H1 (cell line): ENCODE results near the gene DBF4B. TPM values are rescaled to one million over a fixed set of nuclear protein-coding genes. Genes with fewer than 3 reads are reported as not detected.

Source experiments
- ASH2L ChIP-seq: fragments of 200-600, 300-600 bp; sonication (generic); IDR thresholded peaks from one replicate; pipeline ENCODE4 v1.7.1; 2017; ENCODE audit warnings: low read length
- BACH1 ChIP-seq: IDR thresholded peaks from 2 replicates; pipeline ENCODE4 v1.6.1; 2012; ENCODE audit warnings: low read length, improper control_type of control experiment
- BCL11A ChIP-seq, 2 experiments: IDR thresholded peaks; one replicate each; pipeline ENCODE4 v1.6.1; 2011; ENCODE audit warnings: low read depth in 2 of 2, low read length in 2 of 2, mild to moderate bottlenecking in 2 of 2
- BRCA1 ChIP-seq: IDR thresholded peaks from 2 replicates; pipeline ENCODE4 v1.6.1; 2012; ENCODE audit warnings: low read depth, low read length, improper control_type of control experiment
- CBX8 ChIP-seq: fragments of 300-800, 300-1000 bp; sonication (generic); IDR thresholded peaks from 2 replicates; pipeline ENCODE4 v1.7.1; 2016; ENCODE audit warnings: low read depth, low read length, borderline replicate concordance
- CHD7 ChIP-seq: fragments of 300-600 bp; sonication (generic); IDR thresholded peaks from 2 replicates; pipeline ENCODE4 v1.7.1; 2012; ENCODE audit warnings: low read length, moderate library complexity, mild to moderate bottlenecking, inconsistent platforms; ENCODE audit not compliant: insufficient replicate concordance
- GTF2F1 ChIP-seq: IDR thresholded peaks from 2 replicates; pipeline ENCODE4 v1.6.1; 2012; ENCODE audit warnings: low read depth, low read length, improper control_type of control experiment, borderline replicate concordance
- HDAC6 ChIP-seq: IDR thresholded peaks from one replicate; pipeline ENCODE4 v1.7.1; 2012; ENCODE audit warnings: low read depth, mild to moderate bottlenecking, inconsistent platforms, low read length, moderate library complexity
- KDM1A ChIP-seq: fragments of 200-600, 300-600 bp; sonication (generic); IDR thresholded peaks from 2 replicates; pipeline ENCODE4 v1.7.1; 2016; ENCODE audit warnings: mild to moderate bottlenecking, low read length, borderline replicate concordance
- SP1 ChIP-seq: IDR thresholded peaks from 2 replicates; pipeline ENCODE4 v1.6.1; 2011; ENCODE audit warnings: low read depth, low read length
- SP2 ChIP-seq: IDR thresholded peaks from 2 replicates; pipeline ENCODE4 v1.6.1; 2012; ENCODE audit warnings: mild to moderate bottlenecking, low read length, inconsistent platforms
- TAF1 ChIP-seq: IDR thresholded peaks from 2 replicates; pipeline ENCODE4 v1.6.1; 2011; ENCODE audit warnings: mild to moderate bottlenecking, low read depth, low read length
- polyA plus RNA-seq, 7 experiments: library from polyadenylated mRNA; depleted of rRNA in 3 of 7; stranded (reverse) in 5 of 7; unstranded in 2 of 7; fragments of >200 nt in 5 of 7; fragments of 200-250 nt in 2 of 7; gene quantifications; 1 replicate in 5 of 7; 2 replicates in 1 of 7; 4 replicates in 1 of 7; pipeline versions ENCODE4 v1.2.1 to v1.2.3, GENCODE V29; 2011 to 2013; ENCODE audit warnings: missing spikeins in 2 of 7, mixed read lengths in 2 of 7
- total RNA-seq: library from RNA; stranded (reverse); fragmentation: NEBNext Ultra II Directional; extraction: Animal tissue kit (Norgen Biotek cat#: 25700); gene quantifications from 2 replicates; pipeline ENCODE4 v1.2.1, GENCODE V29; 2021

Gene DBF4B
- total and polyA plus RNA-seq, 2 of the 8 experiments (the other 6 are each of a cell fraction or from before 2014, with no cell fraction given) = 20.2 to 26.9 TPM

GRCh38 chr17:44775136-44775837 lies 66.8 kb downstream of the DBF4B start (continued):
- TF ChIP-seq CHD7 (no peak), SP2 (no peak), BACH1 (no peak), CBX8 (no peak), SP1 (peak; percentile 51; the same call in 1 of the 2 replicates), ASH2L (peak; percentile 47), HDAC6 (no peak), GTF2F1 (no peak), KDM1A (no peak), BRCA1 (no peak), BCL11A (IDR thresholded peaks at IDR 0.05; ENCODE audit: low read depth in 2 of 2, low read length in 2 of 2) (no peak), TAF1 (peak; percentile 86)
